SK-N-MC (cell line): ENCODE data around the gene NEGR1.

ENCODE experiments used
- EZH2 ChIP-seq: fragments of 200-600 bp; sonication (generic); IDR thresholded peaks from one replicate; pipeline ENCODE4 v1.6.1; 2017; ENCODE audit warnings: antibody characterized with exemption
- POLR2AphosphoS5 ChIP-seq: IDR thresholded peaks from 2 replicates; pipeline ENCODE4 v1.6.1; 2012; ENCODE audit warnings: mild to moderate bottlenecking, low read depth, low read length, borderline replicate concordance

- no peak for TF ChIP-seq EZH2
- no peak for TF ChIP-seq POLR2AphosphoS5
Measured at GRCh38 chr1:71351438-71351837, 930.9 kb downstream of the NEGR1 start.
